ENCODE results near the gene AIPL1. TPM values are rescaled to one million over a fixed set of nuclear protein-coding genes. Genes with fewer than 3 reads are reported as not detected.

The AIPL1 gene
- total and polyA plus RNA-seq, 10 of the 15 experiments (the other 5 are each of a cell fraction or from before 2014, with no cell fraction given), result not detected

GRCh38 chr17:6478486-6478885, 43.6 kb upstream of the AIPL1 start:
- in situ Hi-C loops (cut with MboI), result no loop called here
- Histone ChIP-seq H3K9me3 (replicated peaks; ENCODE audit: control insufficient read depth, insufficient read depth, low read length) (no peaks in the 10 kb centered on the region), H3K4me2 (ENCODE audit: control insufficient read depth, insufficient read depth) (no peak overlapping the region), H3K4me3 (no peak overlapping the region), H3K36me3 (ENCODE audit: control insufficient read depth in 2 of 2, insufficient read depth in 2 of 2, low read length in 1 of 2) (no peaks in the 10 kb centered on the region), H4K20me1 (ENCODE audit: control insufficient read depth, insufficient read depth) (no peaks in the 10 kb centered on the region), H3K9ac (ENCODE audit: control insufficient read depth, insufficient read depth, low read length) (no peak overlapping the region), H2AFZ (ENCODE audit: control insufficient read depth, low read depth, low read length) (no peak overlapping the region), H3K27ac (ENCODE audit: control insufficient read depth, insufficient read depth) (no peak overlapping the region), H3K79me2 (ENCODE audit: control insufficient read depth, insufficient read depth, low read length) (no peaks in the 10 kb centered on the region), H3K4me1 (ENCODE audit: control insufficient read depth, insufficient read depth, low read length) (no peaks in the 10 kb centered on the region), H3K27me3 (replicated peaks in 1 of 2; ENCODE audit: control insufficient read depth in 2 of 2, insufficient read depth in 2 of 2, low read length in 1 of 2) (peaks cover 0 to 6% of the 10 kb centered on the region in 2 experiments; a peak in 3 of 4 replicates)
- ChIA-PET CTCF (no interaction called here), RAD21 (ENCODE audit: unreplicated experiment) (no interaction called here), SMC1A (ENCODE audit: uncharacterized antibody, unreplicated experiment) (no interaction called here), POLR2A (no interaction called here)
- no TSS peak for BruUV-seq (replicated peaks)
- WGBS (ENCODE audit: insufficient coverage, insufficient replicate concordance, low lambda C conversion rate, missing lambda C conversion rate), result 60% methylated on average over 11 of the region's 11 CpGs
- intact Hi-C loops (cut with micrococcal nuclease; ENCODE audit: unreplicated experiment), result no loop called here
- no peak for ATAC-seq
- no peak for DNase-seq (ENCODE audit: low read depth, low spot score)
- TF ChIP-seq MYC (IDR thresholded peaks at IDR 0.05; ENCODE audit: insufficient read depth, insufficient read length, insufficient replicate concordance, low read length, severe bottlenecking) (no peak), CBX5 (IDR thresholded peaks at IDR 0.05; ENCODE audit: low read depth) (no peak), KAT2A (conservative IDR thresholded peaks at IDR 0.05; ENCODE audit: control insufficient read depth, low read depth, low read length) (no peak), ZSCAN29 (IDR thresholded peaks at IDR 0.05) (no peak), YY1 (IDR thresholded peaks at IDR 0.05; ENCODE audit: low read depth, low read length) (no peak)
- no peak for FAIRE-seq

GRCh38 chr17:6477831-6478383, 43.0 kb upstream of the AIPL1 start:
- WGBS (ENCODE audit: insufficient coverage, insufficient replicate concordance, low lambda C conversion rate, missing lambda C conversion rate), result 38% methylated on average over 13 of the region's 14 CpGs
- intact Hi-C loops (cut with micrococcal nuclease; ENCODE audit: unreplicated experiment) (no loop called here), in situ Hi-C loops (cut with MboI) (no loop called here)
- ChIA-PET SMC1A (ENCODE audit: uncharacterized antibody, unreplicated experiment) (no interaction called here), RAD21 (ENCODE audit: unreplicated experiment) (no interaction called here), POLR2A (no interaction called here), CTCF (no interaction called here)
- Histone ChIP-seq H4K20me1 (ENCODE audit: control insufficient read depth, insufficient read depth) (no peaks in the 10 kb centered on the region), H3K4me3 (no peak overlapping the region), H3K36me3 (ENCODE audit: control insufficient read depth in 2 of 2, insufficient read depth in 2 of 2, low read length in 1 of 2) (no peaks in the 10 kb centered on the region), H3K27ac (ENCODE audit: control insufficient read depth, insufficient read depth) (no peak overlapping the region), H3K4me2 (ENCODE audit: control insufficient read depth, insufficient read depth) (no peak overlapping the region), H3K79me2 (ENCODE audit: control insufficient read depth, insufficient read depth, low read length) (no peaks in the 10 kb centered on the region), H3K9ac (ENCODE audit: control insufficient read depth, insufficient read depth, low read length) (no peak overlapping the region), H3K27me3 (replicated peaks in 1 of 2; ENCODE audit: control insufficient read depth in 2 of 2, insufficient read depth in 2 of 2, low read length in 1 of 2) (peaks cover 0 to 5% of the 10 kb centered on the region in 2 experiments; a peak in 3 of 4 replicates), H3K9me3 (replicated peaks; ENCODE audit: control insufficient read depth, insufficient read depth, low read length) (no peaks in the 10 kb centered on the region), H3K4me1 (ENCODE audit: control insufficient read depth, insufficient read depth, low read length) (no peaks in the 10 kb centered on the region), H2AFZ (ENCODE audit: control insufficient read depth, low read depth, low read length) (no peak overlapping the region)
- no peak for TF ChIP-seq CREB1 (IDR thresholded peaks at IDR 0.05; ENCODE audit: low read depth)
- no peak for TF ChIP-seq ZSCAN29 (IDR thresholded peaks at IDR 0.05)
- TF ChIP-seq PBX3 (IDR thresholded peaks at IDR 0.05; ENCODE audit: insufficient replicate concordance, low read depth, low read length), result no peak
- no peak for TF ChIP-seq EZH2 (IDR thresholded peaks at IDR 0.05; ENCODE audit: borderline replicate concordance, control insufficient read depth, low read depth, low read length)
- no peak for TF ChIP-seq YY1 (IDR thresholded peaks at IDR 0.05; ENCODE audit: low read depth, low read length)
- no peak for TF ChIP-seq IRF5 (IDR thresholded peaks at IDR 0.05; ENCODE audit: borderline replicate concordance)
- no peak for TF ChIP-seq POU2F2 (IDR thresholded peaks at IDR 0.05; ENCODE audit: borderline replicate concordance, low read depth, low read length)
- TF ChIP-seq SMC3 (IDR thresholded peaks at IDR 0.05; ENCODE audit: borderline replicate concordance, low read length), result no peak
- no peak for ATAC-seq
- no peak for FAIRE-seq
- no peak for DNase-seq (ENCODE audit: low read depth, low spot score)
- BruUV-seq (replicated peaks), result no TSS peak
